ENCODE data around the gene ATXN7.

ATXN7 gene

DNA sequence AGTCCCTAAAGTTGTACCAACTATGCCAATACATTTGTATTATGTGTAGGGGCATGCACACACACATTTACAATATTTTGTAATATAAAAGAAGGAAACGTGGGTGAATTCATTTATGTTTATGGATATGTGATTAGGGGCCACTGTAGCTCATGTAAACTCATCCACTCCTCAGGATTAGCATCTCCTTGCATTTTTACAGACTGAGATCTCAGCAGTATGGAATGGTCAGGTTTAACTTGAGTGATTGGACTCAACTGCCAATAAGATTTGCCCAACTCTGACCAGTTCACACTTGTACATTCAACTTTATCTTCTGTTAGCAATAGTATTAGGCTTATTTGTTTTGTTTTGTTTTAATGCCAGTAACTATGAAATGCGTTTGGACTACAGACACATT is 123.2 kb downstream of the ATXN7 start:
- DNase-seq, result no peak

DNA sequence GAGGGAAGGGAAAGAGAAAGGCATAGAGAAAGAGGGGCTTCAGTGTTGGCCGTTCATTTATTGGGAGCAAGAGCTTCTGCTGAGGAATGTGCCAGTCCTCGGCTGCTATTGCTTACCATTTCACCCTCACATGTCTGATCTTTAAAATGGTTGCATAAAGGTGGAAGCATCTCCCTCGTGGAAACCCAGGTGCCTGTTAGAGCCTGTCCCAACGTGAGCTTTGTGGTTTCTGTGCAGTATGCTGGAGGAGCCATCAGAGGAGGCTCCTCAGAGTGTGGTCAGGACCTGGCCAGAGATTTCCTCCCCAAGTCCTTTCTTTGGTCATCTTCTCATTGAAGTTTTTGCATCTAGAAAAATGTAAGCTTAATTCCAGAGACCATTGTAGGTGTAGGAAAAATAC is 125.3 kb downstream of the ATXN7 start:
- DNase-seq, result no peak

DNA sequence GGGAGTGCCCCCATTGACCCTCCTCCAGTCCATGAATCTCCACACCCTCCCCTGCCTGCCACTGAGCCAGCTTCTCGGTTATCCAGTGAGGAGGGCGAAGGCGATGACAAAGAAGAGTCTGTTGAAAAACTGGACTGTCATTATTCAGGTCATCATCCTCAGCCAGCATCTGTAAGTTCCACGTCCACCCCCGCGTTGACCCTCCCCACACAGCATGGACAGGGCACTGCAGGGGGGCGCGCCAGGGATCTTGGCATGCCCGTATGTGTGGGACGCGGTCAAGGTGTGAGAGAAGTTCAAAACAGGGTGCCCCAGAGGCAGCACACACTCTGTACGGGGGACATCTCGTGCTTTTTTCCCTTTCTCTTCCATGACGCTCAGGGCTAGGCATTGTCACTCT is 126.5 kb downstream of the ATXN7 start:
- DNase-seq, result no peak

DNA sequence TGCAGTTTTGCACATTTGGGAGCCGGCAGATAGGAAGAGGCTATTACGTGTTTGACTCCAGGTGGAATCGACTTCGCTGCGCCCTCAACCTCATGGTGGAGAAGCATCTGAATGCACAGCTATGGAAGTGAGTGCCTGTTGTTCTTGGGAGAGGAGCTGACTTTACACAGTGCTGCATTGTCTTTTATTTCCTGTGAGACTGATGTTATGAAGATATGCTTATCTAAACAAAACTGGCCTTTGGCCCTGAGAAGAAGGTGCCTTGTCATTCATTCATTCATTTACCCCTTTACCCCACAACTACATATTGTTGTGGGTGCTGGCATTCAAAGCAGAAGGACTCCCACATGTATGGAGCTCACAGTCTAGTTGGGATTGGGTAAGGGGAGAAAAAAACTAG is 127.1 kb downstream of the ATXN7 start:
- DNase-seq, result no peak

DNA sequence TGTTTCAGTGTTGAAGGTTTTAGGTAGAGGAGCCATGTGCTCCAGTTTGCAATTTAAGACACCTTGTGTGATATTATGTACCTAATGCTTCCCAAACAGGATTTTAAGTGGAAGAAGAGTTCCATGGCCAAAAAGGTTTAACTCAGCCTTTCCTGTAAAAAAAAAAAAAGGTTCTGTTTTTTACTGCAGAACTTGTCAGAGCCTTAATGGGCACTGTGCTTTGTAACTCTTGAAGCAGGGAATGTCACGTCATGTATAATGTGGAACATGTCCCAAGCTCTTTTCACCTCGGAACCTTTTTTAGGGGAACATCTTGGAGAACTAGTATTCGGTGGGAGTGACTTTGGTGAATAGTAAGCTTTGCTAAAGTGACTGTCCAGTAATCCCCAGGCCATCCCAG is 128.0 kb downstream of the ATXN7 start:
- no peak for DNase-seq

DNA sequence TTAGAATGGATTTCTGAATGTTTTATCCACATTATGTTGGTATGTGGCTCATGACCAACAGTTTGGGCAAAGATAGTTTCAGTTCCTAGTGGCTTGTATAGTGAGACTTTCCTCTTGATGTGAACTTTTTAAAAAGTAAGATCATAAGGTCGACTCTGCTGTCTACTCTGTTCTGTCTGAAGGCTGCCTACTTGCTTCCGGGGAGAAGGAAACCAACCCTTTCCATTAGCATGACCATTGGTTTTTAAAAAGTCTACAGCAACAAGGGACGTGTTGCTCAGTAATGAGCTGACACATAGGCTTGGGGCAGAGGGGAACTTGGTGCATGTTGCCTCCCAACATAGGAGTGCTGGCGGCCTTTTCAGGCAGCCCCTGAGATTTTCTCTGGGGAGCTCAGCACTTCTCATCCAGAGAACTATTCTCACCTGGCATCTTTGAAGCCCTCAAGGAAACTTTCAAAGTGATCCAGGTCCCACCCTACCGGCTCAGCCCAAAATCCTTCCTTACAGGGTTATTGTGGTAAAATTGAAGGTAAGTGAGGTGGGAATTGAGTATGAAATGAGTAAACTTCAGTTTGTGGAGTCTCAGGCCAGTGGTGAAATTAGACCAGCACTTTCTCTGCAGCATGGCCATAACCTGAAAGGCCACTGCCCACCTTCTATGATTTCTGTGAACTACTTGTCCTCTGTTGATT is 129.0 kb downstream of the ATXN7 start:
- DNase-seq, result no peak

DNA sequence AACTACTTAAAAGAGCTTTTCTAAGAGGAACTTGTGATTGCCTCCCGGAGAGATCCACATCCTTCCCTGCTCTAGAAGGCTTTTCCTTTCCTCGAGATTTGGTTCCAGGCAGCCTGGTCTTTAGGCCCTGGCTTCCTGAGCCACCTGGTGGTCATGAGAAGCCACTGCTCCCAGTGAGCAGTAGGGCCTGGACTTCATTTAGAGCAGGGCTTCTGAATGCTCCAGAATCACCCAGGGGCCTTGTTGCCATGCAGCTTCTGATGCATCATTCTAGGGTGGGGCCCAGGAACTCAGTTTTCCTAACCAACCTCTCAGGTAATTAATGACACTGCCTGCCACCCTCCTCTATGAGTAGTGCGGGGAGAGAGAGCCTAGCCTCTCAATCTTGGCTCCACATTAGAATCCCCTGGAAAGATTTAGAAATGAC is 130.0 kb downstream of the ATXN7 start:
- peak; percentile 66 to 82 for DNase-seq

DNA sequence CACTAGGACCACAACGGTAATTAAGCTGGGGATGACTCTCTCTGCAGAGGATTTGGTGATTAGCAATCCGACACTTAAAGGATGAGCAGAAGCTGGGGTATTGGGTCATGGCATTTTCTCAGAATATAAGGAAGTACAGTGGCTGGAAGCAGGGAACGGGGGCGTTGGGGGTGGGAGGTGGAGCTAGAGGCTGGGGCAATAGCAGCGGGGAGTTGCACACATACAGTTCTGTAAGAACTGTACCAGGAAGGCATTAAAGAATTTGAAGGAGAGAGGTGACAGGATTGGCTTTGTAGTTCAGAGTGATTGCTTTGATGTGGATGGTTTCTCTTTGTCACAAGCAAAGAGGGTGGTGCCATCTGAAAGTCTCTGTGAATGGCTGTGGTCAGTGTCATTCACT is 131.4 kb downstream of the ATXN7 start:
- peak; percentile 10 to 30 for DNase-seq

DNA sequence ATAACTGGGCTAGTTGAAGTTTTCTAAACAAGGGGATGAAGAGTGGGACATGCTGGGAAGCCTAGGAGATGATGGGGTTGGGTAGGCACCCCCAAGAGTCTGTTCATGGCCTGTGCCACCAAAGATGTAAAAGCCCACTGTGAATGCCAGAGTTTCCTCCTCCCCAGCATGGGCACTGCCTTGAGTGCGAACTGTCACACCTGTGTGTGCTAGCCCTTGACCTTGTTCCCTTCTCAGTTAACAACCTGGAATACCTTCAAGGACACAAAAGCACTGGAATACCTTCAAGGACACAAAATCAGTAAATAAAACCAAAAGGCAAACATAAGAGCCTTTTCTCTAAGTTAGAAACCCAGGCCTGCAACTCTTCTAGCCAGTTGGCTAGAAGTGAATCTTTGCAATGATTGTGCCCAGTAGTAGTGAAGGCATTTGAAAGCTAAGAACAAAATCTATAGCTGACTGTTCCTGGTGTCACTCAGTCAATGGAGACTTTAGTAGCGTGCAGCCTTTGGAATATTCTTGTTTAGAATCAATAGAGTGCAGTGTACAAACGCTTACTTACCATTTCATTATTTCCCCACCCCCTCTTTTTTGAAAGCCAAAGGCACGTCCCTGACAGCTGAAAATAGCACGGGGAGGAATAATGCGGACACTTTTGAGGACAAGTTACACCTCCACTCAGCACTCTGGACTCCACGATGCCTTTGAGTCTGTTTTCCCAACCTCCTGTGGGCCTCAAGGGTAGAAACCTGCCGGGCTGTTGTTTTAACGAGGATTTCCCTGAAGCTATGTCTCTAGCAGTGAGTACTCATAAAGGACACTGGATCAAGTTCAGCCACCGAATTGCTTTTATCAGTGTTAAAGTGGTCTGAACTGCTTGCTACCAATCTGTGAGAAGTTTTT is 135.4 kb downstream of the ATXN7 start:
- DNase-seq, result no peak

DNA sequence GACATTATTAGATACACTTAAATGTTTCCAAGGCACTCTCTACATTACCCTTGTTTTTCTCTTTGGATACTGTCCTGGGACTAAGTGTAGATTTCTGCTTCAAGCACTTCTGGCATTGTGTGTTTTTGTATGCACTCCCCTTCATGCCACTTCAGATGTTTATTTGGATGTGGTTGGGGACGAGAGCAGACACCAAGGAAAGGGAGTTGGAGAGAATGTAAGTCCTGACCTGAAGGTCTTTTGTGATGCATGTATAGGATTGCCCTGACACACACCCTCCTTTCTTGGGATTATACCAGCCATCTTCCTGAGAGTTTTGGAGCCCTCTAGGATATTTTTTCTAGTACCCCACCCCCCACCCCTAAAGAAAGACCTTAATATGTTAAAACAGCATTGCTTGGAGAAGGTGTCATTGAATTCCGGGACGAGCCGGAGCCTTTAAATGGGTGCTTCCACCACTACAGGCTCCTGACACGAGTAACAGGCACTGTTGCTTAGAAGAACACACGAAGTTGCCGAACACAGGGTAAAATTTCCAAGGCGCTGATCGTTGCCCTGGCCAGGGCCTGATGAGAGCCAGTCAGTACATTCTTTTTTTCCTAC is 136.9 kb downstream of the ATXN7 start:
- no peak for DNase-seq

DNA sequence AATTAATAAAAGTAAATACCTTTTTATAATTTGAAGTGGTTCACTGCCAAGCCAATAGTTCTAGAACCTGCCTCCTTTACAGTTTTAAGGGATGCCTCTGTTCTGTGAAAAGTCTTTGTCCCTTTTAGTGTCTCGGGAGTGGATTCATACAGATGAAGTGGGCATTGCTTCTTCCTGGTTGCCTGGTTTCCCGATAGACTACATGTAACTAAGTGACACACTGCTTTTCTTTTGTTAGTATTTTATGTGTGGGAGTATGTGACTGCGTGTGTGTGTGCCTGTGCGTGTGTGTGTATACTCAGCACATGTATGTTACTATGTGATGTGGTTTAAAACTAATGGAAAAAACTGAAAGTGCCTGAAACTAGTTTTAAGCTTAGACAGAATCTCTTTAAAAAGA is 138.6 kb downstream of the ATXN7 start:
- no peak for DNase-seq

DNA sequence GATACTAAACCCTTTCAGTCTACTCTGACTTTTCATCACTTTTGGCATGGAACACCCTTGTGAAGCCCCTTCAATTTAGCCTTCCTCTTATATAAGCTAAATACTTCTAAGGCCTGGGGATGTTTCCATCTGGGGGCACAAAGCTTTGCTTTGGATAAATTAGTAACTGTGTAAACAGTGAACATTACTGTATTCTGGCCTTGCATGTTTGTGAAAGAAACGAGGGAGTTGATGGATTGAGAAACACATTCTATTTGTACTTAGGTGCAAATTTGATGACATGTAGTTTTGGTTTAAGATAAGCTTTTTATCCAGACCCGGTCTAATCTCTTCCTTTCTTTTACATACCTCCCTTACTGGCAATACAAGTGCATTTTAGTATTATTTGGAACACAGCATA is 139.9 kb downstream of the ATXN7 start:
- no peak for DNase-seq

DNA sequence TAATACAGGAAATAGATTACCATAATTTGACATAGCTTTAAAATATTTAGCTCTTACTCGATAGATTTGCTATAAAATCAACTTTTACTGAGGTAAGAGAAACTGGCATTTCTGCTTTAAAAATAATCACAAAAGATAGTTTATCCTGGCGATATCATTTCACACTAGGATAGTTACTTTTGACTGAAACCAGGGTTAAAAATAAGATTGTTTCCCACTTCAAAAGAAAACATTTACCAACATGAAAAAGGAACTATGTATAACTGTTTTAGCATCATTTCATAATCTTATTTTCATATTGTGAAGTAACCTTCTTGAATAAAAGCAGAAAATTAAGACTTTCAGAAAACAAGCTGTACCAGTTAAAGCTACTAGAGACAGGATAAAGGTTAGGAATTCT is 144.3 kb downstream of the ATXN7 start:
- no peak for DNase-seq

DNA sequence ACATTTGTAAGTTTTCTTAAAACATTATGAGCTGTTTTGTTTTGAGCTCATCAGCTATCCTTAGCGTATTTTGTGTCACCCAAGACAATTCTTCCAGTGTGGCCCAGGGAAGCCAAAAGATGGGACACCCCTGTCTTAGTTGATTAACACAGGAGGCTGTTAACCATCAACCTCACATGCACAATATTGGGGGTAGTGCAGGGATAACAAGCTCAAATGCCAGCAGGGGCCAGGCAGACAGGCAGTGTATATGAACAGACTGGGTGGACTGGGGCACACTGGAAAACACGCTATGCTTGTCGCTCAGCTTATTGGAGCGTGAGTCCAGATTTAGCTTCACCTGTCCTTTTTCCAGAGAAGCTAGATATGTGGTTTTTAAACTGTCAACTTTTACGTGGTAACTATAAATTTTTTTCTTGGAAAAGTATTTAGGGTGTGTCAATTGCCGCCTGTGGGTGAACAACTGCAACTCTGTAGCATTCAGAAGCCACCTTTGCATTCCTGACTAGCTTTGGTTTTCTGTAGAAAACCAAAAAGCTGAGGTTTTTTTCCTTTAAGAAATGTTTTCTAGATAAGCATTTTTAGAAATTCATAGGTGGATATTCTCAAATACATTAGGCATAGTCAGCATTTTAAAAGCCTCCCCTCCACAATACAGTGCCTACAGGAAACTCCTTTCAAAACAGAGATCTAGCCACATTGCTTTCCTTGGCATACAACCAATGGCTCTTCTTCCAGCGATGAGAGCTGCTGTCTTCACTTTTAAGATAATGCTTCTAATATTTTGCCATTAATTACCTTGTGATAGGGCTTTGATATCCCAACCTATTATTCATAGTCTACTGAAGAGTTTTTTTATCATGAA is 145.1 kb downstream of the ATXN7 start:
- DNase-seq, result no peak

DNA sequence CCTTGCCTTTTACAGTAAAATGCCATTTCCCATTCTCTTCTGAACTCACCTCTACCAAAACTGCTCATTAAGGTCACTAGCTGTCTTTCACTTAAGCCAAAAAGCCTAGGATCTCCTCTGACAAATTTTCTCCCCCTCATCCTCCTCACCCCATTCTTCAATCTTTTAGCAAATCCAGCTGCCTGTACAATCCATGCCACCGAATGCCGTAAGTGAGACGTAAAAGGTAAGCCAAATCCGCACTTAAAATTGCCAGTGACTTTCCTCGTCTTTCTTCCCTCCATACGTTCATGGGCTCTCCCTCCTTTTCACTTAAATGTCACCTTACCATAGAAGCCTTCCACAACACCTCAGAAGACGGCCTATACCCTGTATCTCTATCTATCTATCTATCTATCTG is 145.9 kb downstream of the ATXN7 start:
- no peak for DNase-seq

DNA sequence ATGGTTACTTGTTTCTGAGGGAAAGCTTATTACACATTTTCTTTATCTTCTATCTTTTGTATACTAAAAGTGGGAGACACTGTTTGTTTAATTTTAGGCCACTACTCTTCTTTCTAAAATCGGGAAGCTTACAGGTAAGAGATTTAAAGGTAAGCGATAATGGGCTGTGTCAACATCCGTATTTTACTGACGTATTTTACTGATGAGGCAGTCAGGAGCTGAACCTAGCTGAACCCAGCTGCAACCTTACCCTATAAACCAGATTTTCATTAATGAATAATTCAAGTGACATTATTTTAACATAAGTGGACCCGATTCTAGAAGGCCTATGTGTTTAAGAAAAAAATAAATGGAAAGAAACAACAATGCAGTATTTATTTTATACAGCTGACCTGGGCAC is 146.5 kb downstream of the ATXN7 start:
- no peak for DNase-seq

DNA sequence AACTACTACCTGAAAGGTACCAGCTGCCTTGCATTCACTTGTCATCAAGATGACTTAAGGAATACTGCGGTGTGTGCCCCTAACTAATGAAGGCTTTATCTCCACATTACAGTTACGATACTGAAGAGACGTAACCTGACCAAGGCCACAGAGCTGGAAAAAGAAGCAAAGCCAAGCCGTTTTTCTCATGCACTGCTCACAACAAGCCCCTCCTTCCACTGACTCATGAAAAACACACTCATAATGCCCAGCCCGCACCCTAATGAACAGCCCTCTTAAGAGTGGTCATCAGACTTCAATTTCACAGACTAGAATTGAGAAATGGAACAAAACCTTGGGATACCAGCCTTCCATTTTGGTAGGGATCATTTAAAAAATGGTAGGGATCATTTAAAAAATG is 148.0 kb downstream of the ATXN7 start:
- DNase-seq, result no peak

DNA sequence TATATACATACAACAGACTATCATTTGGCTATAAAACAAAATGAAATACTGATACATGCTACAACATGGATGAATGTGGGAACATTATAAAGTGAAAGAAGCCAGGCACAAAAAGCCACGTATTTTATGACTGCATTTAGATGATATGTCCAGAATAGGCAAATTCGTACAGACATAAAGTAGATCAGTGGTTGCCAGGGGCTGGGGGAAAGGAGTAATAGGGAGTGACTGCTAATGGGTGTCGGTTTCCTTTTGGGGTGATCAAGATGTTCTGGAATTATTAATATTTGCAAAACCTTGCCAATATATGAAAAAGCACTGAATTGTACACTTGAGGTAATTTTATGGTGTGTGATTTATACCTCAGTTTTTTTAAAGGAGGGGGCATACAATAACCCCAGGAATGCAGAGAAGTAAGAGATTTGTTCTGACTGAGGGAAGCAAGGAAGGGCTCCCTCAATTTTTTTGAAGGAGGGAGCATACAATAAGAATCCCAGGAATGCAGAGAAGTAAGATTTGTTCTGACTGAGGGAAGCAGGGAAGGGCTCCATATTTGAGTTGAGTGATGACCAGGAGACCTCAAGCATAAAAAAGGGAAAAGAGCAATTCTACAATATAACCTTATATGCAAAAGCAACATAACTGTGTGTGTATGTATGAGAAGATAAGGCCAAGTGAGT is 153.4 kb downstream of the ATXN7 start:
- no peak for DNase-seq

DNA sequence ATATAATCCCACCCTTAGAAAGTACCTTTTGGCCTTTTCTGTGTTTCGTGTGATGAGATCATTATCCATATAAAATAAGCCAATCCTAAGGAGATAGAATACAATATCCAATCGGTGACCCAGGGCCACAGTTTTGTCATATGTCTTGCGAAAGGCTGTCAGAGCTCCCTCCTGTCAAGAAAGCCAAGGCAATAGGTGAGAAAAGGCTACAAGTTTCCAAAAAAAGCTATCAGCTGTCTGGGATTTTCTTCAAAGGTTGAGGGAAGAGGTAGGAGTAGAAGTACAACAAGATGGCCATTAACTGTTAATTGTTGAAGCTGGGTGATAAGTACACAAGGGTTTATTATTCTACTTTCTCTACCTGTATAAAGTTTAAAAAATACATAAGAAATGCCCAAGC is 155.6 kb downstream of the ATXN7 start:
- DNase-seq, result no peak

DNA sequence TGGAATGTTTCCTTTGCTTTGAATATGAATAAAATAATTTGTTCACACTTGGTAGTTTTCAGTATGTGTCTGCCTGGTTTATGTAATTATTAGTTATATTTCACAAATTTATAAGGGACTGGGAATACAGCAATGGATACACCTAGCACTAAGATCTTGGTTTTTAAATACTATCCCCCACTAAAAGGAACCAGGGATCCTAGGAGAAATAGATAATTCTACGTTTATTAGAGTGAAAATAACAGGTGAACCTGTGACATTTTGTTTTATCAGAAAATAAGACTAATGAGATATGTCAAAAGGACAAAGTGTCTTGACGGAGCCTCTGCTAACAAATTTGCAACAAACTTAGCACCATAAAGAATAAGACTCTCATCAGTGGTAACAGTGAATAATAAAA is 156.2 kb downstream of the ATXN7 start:
- no peak for DNase-seq

DNA sequence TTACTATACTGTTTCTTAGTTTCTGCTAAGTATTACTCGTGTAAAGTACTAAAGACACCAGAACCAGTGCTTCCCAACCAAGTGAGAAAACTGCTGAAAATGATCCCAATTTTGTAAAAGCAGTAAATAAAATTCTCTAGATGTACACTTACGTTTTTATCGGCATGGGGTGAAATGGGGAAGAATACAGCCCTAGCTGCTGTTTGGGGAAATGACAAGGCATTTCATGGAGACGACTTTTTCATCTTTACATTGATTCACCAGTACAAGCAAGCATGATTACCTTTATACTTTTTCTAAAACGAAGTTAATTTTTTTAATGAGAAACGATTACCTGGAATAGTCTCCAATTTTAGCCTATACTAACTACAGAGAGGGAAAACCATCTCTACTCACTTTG is 158.3 kb downstream of the ATXN7 start:
- DNase-seq, result peak; percentile 11 to 39

DNA sequence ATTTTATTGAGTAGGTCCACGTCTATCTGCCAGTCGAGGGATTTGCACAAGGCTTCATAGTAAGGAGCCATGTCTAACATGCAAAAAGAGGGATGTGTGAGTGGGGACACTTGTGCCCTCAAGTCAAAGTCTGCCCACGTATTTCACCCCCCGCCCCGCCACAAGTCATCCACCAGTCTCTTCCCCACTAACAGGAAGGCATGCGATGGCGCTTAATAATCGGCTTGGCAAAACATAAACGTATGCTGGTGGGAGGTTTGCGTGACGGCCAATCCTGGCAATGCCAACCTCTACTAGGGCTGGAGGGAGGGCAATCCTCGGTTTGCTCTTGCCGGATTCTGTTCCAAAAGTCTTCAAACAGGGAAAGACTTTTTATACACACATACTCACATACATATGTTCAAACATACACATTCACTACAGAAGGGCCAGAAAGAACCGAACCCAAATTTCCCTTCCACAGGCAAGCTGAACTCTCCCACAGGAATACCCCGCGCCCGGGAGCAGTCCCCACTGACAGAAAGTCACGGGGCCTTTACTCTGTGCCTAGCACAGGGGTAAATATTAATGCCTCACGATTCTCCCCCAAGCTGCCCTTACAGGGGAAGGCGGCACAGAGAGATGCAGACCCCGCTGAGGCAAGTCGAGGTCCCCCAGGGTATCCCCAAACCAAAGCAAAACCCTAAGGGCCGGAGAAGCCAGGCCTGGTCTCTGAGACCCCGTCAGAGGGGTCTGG is 159.0 kb downstream of the ATXN7 start:
- peak in 1 of 2 experiments; percentile 11 for DNase-seq

Data from Kasumi-1 (cell line).